Activated T-cell treated with anti-CD3 and anti-CD28 coated beads for 24 hours (primary cell): ENCODE data around the gene CACNA1A.
"Not testable (repeated sequence)": the region's sequence is repeated elsewhere in the genome, so short reads cannot be mapped to it uniquely, and the experiment has no call there.

Experiments used
- DNase-seq: peaks from one replicate; pipeline ENCODE4 v3.0.0-alpha.2; 2020; ENCODE audit warnings: low read depth

CACNA1A gene

GRCh38 chr19:13506471-13506820 lies at the start of gene CACNA1A:
TSS of gene CACNA1A (minus strand) at chr19:13506479. CDS start at chr19:13506224, 255 bp downstream.
- DNase-seq: no peak

- no peak for DNase-seq
Measured at GRCh38 chr19:13554506-13555240, 48.4 kb upstream of the CACNA1A start.

GRCh38 chr19:13553880-13554400 lies 47.7 kb upstream of the CACNA1A start:
- DNase-seq: no peak

- no peak for DNase-seq
Measured at GRCh38 chr19:13548131-13548530, 41.9 kb upstream of the CACNA1A start.

GRCh38 chr19:13547102-13547501 lies 40.8 kb upstream of the CACNA1A start:
- no peak for DNase-seq

GRCh38 chr19:13544423-13544822 lies 38.1 kb upstream of the CACNA1A start:
- DNase-seq: no peak

GRCh38 chr19:13541554-13541953 lies 35.3 kb upstream of the CACNA1A start:
- no peak for DNase-seq

GRCh38 chr19:13539332-13539731 lies 33.1 kb upstream of the CACNA1A start:
- DNase-seq: no peak

GRCh38 chr19:13538601-13539253 lies 32.4 kb upstream of the CACNA1A start:
- no peak for DNase-seq

- DNase-seq: no peak
Measured at GRCh38 chr19:13537454-13537853, 31.2 kb upstream of the CACNA1A start.

- no peak for DNase-seq
Measured at GRCh38 chr19:13530720-13531119, 24.4 kb upstream of the CACNA1A start.

GRCh38 chr19:13529721-13530120 lies 23.4 kb upstream of the CACNA1A start:
- DNase-seq: not testable (repeated sequence)

GRCh38 chr19:13526552-13526951 lies 20.3 kb upstream of the CACNA1A start:
- peak; percentile 3 for DNase-seq

- DNase-seq: no peak
Measured at GRCh38 chr19:13521066-13521465, 14.8 kb upstream of the CACNA1A start.

- no peak for DNase-seq
Measured at GRCh38 chr19:13511947-13512346, 5.7 kb upstream of the CACNA1A start.

GRCh38 chr19:13507053-13507611 lies 853 bp upstream of the CACNA1A start:
- DNase-seq: no peak

GRCh38 chr19:13505761-13506470 lies 363 bp downstream of the CACNA1A start:
- no peak for DNase-seq

GRCh38 chr19:13505164-13505695 lies 1.0 kb downstream of the CACNA1A start:
- no peak for DNase-seq

GRCh38 chr19:13503570-13504235 lies 2.6 kb downstream of the CACNA1A start:
- no peak for DNase-seq

- no peak for DNase-seq
Measured at GRCh38 chr19:13502231-13502630, 4.0 kb downstream of the CACNA1A start.

- DNase-seq: no peak
Measured at GRCh38 chr19:13499692-13500091, 6.6 kb downstream of the CACNA1A start.
